SHP77 treated with DMSO at 0.1 percent for 48 hours (cell line): Measurements from ENCODE around the gene SIPA1L3.

Experiments
- DNase-seq: peaks from one replicate; lab custom pipeline; 2025; lab: John Stamatoyannopoulos, UW

Gene SIPA1L3

GRCh38 chr19:38239816-38240215 lies 332.8 kb downstream of the SIPA1L3 start:
- no peak for DNase-seq

GRCh38 chr19:38243279-38243673 lies 336.3 kb downstream of the SIPA1L3 start:
- DNase-seq = no peak

- no peak for DNase-seq
These were observed 339.0 kb downstream of the SIPA1L3 start for GRCh38 chr19:38245826-38246498.

GRCh38 chr19:38247126-38247525 lies 340.1 kb downstream of the SIPA1L3 start:
- DNase-seq = no peak

- no peak for DNase-seq
These were observed 340.8 kb downstream of the SIPA1L3 start for GRCh38 chr19:38247734-38248268.

GRCh38 chr19:38248421-38248820 lies 341.4 kb downstream of the SIPA1L3 start:
- no peak for DNase-seq

- no peak for DNase-seq
These were observed 343.4 kb downstream of the SIPA1L3 start for GRCh38 chr19:38250428-38250820.

GRCh38 chr19:38250821-38251563 lies 344.0 kb downstream of the SIPA1L3 start:
- no peak for DNase-seq

- DNase-seq = no peak
These were observed 344.6 kb downstream of the SIPA1L3 start for GRCh38 chr19:38251564-38252051.

- DNase-seq = no peak
These were observed 345.4 kb downstream of the SIPA1L3 start for GRCh38 chr19:38252385-38252784.

- no peak for DNase-seq
These were observed 346.1 kb downstream of the SIPA1L3 start for GRCh38 chr19:38252941-38253691.

- no peak for DNase-seq
These were observed 346.8 kb downstream of the SIPA1L3 start for GRCh38 chr19:38253788-38254187.

GRCh38 chr19:38255383-38256014 lies 348.5 kb downstream of the SIPA1L3 start:
- DNase-seq = no peak
